Ovary (tissue), 9 donors: ENCODE data around the gene ROS1. TPM values are rescaled to one million over a fixed set of nuclear protein-coding genes. Genes with fewer than 3 reads are reported as not detected.
"Not testable (repeated sequence)": the region's sequence is repeated elsewhere in the genome, so short reads cannot be mapped to it uniquely, and the experiment has no call there.

Experiments
- DNase-seq, 5 donors: peaks; one replicate each; pipeline ENCODE4 v3.0.0-alpha.2; 2019 to 2020
- H3K27ac ChIP-seq, 2 donors: fragments of 200-600 bp; one replicate each; pipeline versions ENCODE4 v1.5.1 to v1.8.0; 2019 to 2022
- H3K27me3 ChIP-seq: fragments of 200-600 bp; one replicate; pipeline ENCODE4 v1.8.0; 2022
- H3K36me3 ChIP-seq: fragments of 200-600 bp; sonication (generic); one replicate; pipeline ENCODE4 v1.5.1; 2019
- H3K4me1 ChIP-seq: one replicate; pipeline ENCODE4 v1.8.1; 2013; ENCODE audit warnings: mild to moderate bottlenecking, moderate library complexity; ENCODE audit not compliant: insufficient read depth
- H3K4me3 ChIP-seq: fragments of 200-600 bp; sonication (generic); one replicate; pipeline ENCODE4 v1.5.1; 2017
- H3K9me3 ChIP-seq, 2 donors: fragments of 200-600 bp in 1 of 2; sonication (generic) in 1 of 2; one replicate each; pipeline versions ENCODE4 v1.5.1 to v1.8.1; 2013 to 2019; ENCODE audit warnings: mild to moderate bottlenecking in 1 of 2, moderate library complexity in 1 of 2
- EP300 ChIP-seq: sonication (generic); formaldehyde crosslinking; IDR thresholded peaks from one replicate; pipeline ENCODE4 v1.6.1; 2017; ENCODE audit warnings: antibody characterized with exemption
- POLR2A ChIP-seq: fragments of 450-650 bp; IDR thresholded peaks from one replicate; pipeline ENCODE4 v1.6.1; 2017; ENCODE audit warnings: antibody characterized with exemption, mild to moderate bottlenecking, moderate library complexity
- WGBS, 3 donors: extraction: QIAGEN DNeasy Blood & Tissue Kit in 1 of 3; methylation state at CpG; one replicate each; pipeline versions ENCODE4 v1.1.5 to v1.1.7; 2013 to 2017; 5-methylcytosine and 5-hydroxymethylcytosine counted together
- intact Hi-C, 4 donors: fragments of 100-400 bp; cut with DNase I; formaldehyde crosslinking; loops; one replicate each; pipeline versions ENCODE4 v1.11.0 to v1.15.1; 2022 to 2023
- polyA plus RNA-seq, 2 donors: library from polyadenylated mRNA; stranded (reverse); fragments of 200-250 nt in 1 of 2; fragments of 350-450 nt in 1 of 2; fragmentation: Illumina TruSeq in 1 of 2; extraction: RNeasy Lipid Tissue Mini Kit (QIAGEN cat#74804) in 1 of 2; gene quantifications; one replicate each; pipeline ENCODE4 v1.2.3, GENCODE V29; 2013 to 2014
- small RNA-seq: library from RNA; depleted of rRNA; stranded (forward); fragments of <200 nt; gene quantifications from one replicate; pipeline ENCODE3, GENCODE V24; 2016
- total RNA-seq, 7 donors: library from RNA; depleted of rRNA in 2 of 7; stranded (reverse); fragments of >200 nt in 2 of 7; fragmentation: NEBNext Ultra II Directional in 3 of 7; extraction: Animal tissue kit (Norgen Biotek cat#: 25700) in 3 of 7; gene quantifications; one replicate each; pipeline versions ENCODE4 v1.1.0 to v1.2.4, GENCODE V29; 2016 to 2023
- TF ChIP-seq, protein P1 (sequence below), 3 donors: fragments of 450-650 bp in 2 of 3; fragments of 200-600 bp in 1 of 3; IDR thresholded peaks; one replicate each; pipeline versions ENCODE4 v1.5.1 to v1.8.0; 2016 to 2022; ENCODE audit warnings: antibody characterized with exemption in 3 of 3, mild to moderate bottlenecking in 1 of 3
- donor health status: DM: no; HTN: no; CAD: no; lungs with moderate emphysema.
- donor health status: DM: no; HTN: no; CAD: no.
- donor health status: Bipolar disorder and iron deficiency.
- donor health status: DM: yes; HTN: yes; CAD: no.
- donor health status: DM: no; HTN: no; CAD: no.
- donor health status: DM: yes; HTN: yes; CAD: no.

ROS1 gene
- total and polyA plus RNA-seq, 9 donors, result under 0.01 to 0.62 (median 0.14) TPM; not detected in 5

DNA sequence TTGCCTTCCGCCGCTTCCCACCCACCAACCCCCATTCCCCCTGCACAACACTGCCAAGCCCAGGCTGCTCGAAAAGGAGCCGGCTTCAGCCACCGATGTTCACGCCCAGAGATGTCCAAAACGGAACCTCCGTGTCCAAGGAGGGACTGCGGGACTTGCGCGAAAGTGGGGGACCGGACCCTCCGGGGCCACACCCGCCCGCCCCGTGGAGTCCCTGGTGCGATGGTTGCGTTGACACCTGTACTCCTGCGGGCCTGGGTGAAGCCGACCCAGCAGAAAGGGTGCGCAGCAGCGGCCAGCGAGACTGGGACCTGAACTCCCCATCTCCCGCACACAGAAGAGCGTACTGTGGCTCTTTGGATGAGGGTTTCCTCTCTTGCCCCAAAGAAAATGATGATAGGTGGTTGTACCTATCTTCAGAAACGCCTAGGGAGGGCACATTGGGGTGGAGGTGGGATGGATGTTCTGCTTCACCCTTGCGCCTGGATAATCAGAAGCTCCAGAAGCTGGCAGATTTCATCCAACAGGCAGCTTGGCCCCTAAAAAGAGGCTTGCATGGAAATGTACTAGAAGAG lies 162.3 kb downstream of the ROS1 start:
- peaks cover 8% of the 10 kb centered on the region for H3K4me1 ChIP-seq
- H3K27me3 ChIP-seq, result no peaks in the 10 kb centered on the region
- 6 to 15% (median 10%) methylated on average over 26 to 27 of the region's 27 CpGs for WGBS, 3 donors
- H3K4me3 ChIP-seq, result no peak overlapping the region
- H3K9me3 ChIP-seq, result peaks cover 0 to 4% of the 10 kb centered on the region in 2 donors
- H3K36me3 ChIP-seq, result no peaks in the 10 kb centered on the region
- H3K27ac ChIP-seq, result no peak overlapping the region
- intact Hi-C loops, result no loop called here
- DNase-seq, result no peak
- no peak for TF ChIP-seq EP300
- TF ChIP-seq, protein P1, sequence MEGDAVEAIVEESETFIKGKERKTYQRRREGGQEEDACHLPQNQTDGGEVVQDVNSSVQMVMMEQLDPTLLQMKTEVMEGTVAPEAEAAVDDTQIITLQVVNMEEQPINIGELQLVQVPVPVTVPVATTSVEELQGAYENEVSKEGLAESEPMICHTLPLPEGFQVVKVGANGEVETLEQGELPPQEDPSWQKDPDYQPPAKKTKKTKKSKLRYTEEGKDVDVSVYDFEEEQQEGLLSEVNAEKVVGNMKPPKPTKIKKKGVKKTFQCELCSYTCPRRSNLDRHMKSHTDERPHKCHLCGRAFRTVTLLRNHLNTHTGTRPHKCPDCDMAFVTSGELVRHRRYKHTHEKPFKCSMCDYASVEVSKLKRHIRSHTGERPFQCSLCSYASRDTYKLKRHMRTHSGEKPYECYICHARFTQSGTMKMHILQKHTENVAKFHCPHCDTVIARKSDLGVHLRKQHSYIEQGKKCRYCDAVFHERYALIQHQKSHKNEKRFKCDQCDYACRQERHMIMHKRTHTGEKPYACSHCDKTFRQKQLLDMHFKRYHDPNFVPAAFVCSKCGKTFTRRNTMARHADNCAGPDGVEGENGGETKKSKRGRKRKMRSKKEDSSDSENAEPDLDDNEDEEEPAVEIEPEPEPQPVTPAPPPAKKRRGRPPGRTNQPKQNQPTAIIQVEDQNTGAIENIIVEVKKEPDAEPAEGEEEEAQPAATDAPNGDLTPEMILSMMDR (IDR thresholded peaks at IDR 0.05), result no peak
- no peak for TF ChIP-seq POLR2A

- H3K27ac ChIP-seq, result no peak overlapping the region
- intact Hi-C loops, result no loop called here
- no peak for DNase-seq
- WGBS, 3 donors, result 39 to 41% (median 40%) methylated on average over 8 of the region's 8 CpGs
- peaks cover 8% of the 10 kb centered on the region for H3K4me1 ChIP-seq
- H3K4me3 ChIP-seq, result no peak overlapping the region
- no peaks in the 10 kb centered on the region for H3K36me3 ChIP-seq
- H3K27me3 ChIP-seq, result no peaks in the 10 kb centered on the region
- no peak for TF ChIP-seq EP300
- TF ChIP-seq, protein P1 (IDR thresholded peaks at IDR 0.05), result no peak
- TF ChIP-seq POLR2A, result no peak
- H3K9me3 ChIP-seq, result peaks cover 0 to 4% of the 10 kb centered on the region in 2 donors
These were observed 162.9 kb downstream of the ROS1 start for GRCh38 chr6:117262799-117263198.

- whole genome bisulfite sequencing, 3 donors, result 76 to 87% (median 83%) methylated on average over 2 of the region's 2 CpGs
- Histone ChIP-seq H3K4me3 (no peak overlapping the region), H3K4me1 (no peaks in the 10 kb centered on the region), H3K9me3 (no peaks in the 10 kb centered on the region), H3K27me3 (no peaks in the 10 kb centered on the region), H3K36me3 (no peaks in the 10 kb centered on the region), H3K27ac (no peak overlapping the region)
- no peak for DNase-seq
- TF ChIP-seq, protein P1 (IDR thresholded peaks at IDR 0.05), result no peak
- no peak for TF ChIP-seq EP300
- no peak for TF ChIP-seq POLR2A
- intact Hi-C loops, result no loop called here
These were observed 172.0 kb downstream of the ROS1 start for GRCh38 chr6:117253785-117254184.

GRCh38 chr6:117244979-117245378 lies 180.8 kb downstream of the ROS1 start:
- H3K27ac ChIP-seq, H3K9me3 ChIP-seq, H3K27me3 ChIP-seq, intact Hi-C loops, H3K36me3 ChIP-seq, DNase-seq, H3K4me3 ChIP-seq, H3K4me1 ChIP-seq: not testable (repeated sequence)
- whole genome bisulfite sequencing, 3 donors, result 83 to 86% (median 84%) methylated on average over 19 of the region's 20 CpGs

- H3K27ac ChIP-seq, DNase-seq, H3K9me3 ChIP-seq, H3K4me3 ChIP-seq, H3K36me3 ChIP-seq, intact Hi-C loops, H3K4me1 ChIP-seq, H3K27me3 ChIP-seq: not testable (repeated sequence)
- WGBS, 3 donors, result 66 to 74% (median 68%) methylated on average over 11 to 13 of the region's 13 CpGs
These were observed 181.2 kb downstream of the ROS1 start for GRCh38 chr6:117244571-117244970.

Small RNA genes within 50 kb of the gene (small RNA-seq; reads per million reads assigned to genes)
- gene RN7SKP18, result not detected
- gene RNU6-253P, result not detected

Other genes starting within 250 kb of the ROS1 start
- gene VGLL2, start 160.4 kb downstream of the ROS1 start, total RNA-seq, result under 1 TPM in 1 of 7 donors, not detected in 6; 0.25 TPM
- gene VGLL2, start 160.4 kb downstream of the ROS1 start, polyA plus RNA-seq, result not detected
- 1 to 10 TPM; 2.8 to 4.2 (median 3.3) TPM for gene DCBLD1, start 56.7 kb upstream of the ROS1 start, total RNA-seq
- gene DCBLD1, start 56.7 kb upstream of the ROS1 start, polyA plus RNA-seq, result 1 to 10 TPM; 2.3 to 9.2 TPM
- 10 to 100 TPM; 19.2 to 27.6 (median 26.2) TPM for gene GOPC, start 176.6 kb upstream of the ROS1 start, total RNA-seq
- 10 to 100 TPM; 17.0 to 23.4 TPM for gene GOPC, start 176.6 kb upstream of the ROS1 start, polyA plus RNA-seq
- gene NUS1, start 249.5 kb upstream of the ROS1 start, total RNA-seq, result 10 to 100 TPM; 15.6 to 29.2 (median 25.6) TPM
- gene NUS1, start 249.5 kb upstream of the ROS1 start, polyA plus RNA-seq, result 10 to 100 TPM; 14.6 to 25.2 TPM